ENCODE data around the gene PREP. TPM values are rescaled to one million over a fixed set of nuclear protein-coding genes. Genes with fewer than 3 reads are reported as not detected.
"Not testable (repeated sequence)": the region's sequence is repeated elsewhere in the genome, so short reads cannot be mapped to it uniquely, and the experiment has no call there.

The PREP gene
- total and polyA plus RNA-seq, 5 experiments from 2014 or later = 27.0 to 40.9 (median 29.4) TPM

DNA sequence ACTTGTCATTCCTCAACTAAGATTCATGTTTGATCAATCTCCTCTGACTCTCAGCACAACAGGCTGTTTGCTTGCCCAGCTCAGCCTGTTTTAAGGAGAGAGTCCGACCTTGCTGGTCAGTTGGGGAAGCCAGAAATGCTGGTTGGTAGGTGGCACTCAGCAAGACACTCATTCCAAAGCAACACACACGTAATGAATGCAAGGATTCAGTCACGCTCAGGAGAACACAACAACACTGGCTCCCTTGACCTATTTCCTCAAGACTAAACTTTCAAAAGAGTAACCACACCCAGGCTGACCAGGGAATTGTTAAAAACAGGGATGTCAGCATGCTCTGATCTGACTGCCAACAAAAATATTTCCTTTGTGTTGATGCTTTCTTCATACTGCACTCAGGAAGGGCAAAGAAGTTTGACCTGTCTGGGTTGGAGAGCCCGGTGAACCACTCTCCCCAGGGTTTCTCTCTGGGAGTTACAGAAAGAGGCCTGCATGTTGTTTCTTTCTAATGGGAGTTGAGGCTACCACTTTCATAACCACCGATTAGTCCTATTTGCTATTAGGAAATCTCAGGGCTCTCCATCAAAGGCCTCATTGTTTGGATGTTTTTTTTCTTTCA is 25.6 kb upstream of the PREP start:
- Mint-ChIP-seq H3K9me3 (no peaks in the 10 kb centered on the region), H3K27me3 (peaks cover 0 to 4% (median 1%) of the 10 kb centered on the region in 5 donors), H3K36me3 (no peaks in the 10 kb centered on the region), H3K4me1 (peaks cover 0 to 6% (median 2%) of the 10 kb centered on the region in 4 donors), H3K27ac (no peak overlapping the region), H3K4me3 (no peak overlapping the region)
- ATAC-seq (no peak), DNase-seq (no peak)
- POLR2A ChIA-PET = no interaction called here

- peak; percentile 64 to 77 for ATAC-seq
- no peak overlapping the region for H3K4me3 Mint-ChIP-seq
- POLR2A ChIA-PET = no interaction called here
- peak; percentile 27 to 72 (median 58) for DNase-seq
- H3K27ac Mint-ChIP-seq = peak overlapping the region in 1 of 10 donors; percentile 29
- H3K9me3 Mint-ChIP-seq = peaks cover 0 to 5% (median 0%) of the 10 kb centered on the region in 9 donors
- H3K36me3 Mint-ChIP-seq = no peaks in the 10 kb centered on the region
- peaks cover 0 to 2% (median 0%) of the 10 kb centered on the region in 5 donors for H3K27me3 Mint-ChIP-seq
- H3K4me1 Mint-ChIP-seq = peaks cover 0 to 6% (median under 1%) of the 10 kb centered on the region in 4 donors
These were observed 21.4 kb upstream of the PREP start for GRCh38 chr6:105424175-105424783.

DNA sequence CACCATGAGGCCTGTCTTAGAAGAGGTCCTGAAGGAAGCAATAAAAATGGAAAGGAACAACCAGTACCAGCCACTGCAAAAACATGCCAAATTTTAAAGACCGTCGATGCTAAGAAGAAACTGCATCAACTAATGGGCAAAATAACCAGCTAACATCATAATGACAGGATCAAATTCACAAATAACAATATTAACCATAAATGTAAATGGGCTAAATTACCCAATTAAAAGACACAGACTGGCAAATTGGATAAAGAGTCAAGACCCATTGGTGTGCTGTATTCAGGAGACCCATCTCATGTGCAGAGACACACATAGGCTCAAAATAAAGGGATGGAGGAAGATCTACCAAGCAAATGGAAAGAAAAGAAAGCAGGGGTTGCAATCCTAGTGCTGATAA is 14.1 kb upstream of the PREP start:
- H3K36me3 Mint-ChIP-seq = peaks cover 0 to 37% (median 11%) of the 10 kb centered on the region in 3 donors

DNA sequence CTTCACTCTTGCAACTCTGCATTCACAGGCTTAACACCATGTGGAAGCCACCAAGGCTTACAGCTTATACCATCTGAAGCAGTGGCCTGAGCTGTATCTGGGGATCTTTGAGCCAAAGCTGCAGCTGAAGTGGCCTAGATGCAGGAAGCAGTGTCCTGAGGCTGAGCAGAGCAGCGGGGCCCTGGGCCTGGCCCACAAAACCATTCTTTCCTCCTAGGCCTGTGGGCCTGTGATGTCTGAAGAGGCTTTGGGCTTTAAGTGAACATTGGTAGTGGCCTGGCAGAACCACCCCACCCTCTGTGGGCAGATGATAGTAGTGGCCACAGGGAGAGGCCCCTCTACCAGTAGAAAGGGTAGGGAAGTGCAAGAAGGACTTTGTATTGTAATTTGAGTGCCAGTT is 6.9 kb upstream of the PREP start:
- Mint-ChIP-seq H3K27me3 (peaks cover 10 to 76% (median 44%) of the 10 kb centered on the region in 5 donors), H3K4me3 (no peak overlapping the region), H3K9me3 (peaks cover 0 to 23% (median 8%) of the 10 kb centered on the region in 9 donors), H3K4me1 (no peaks in the 10 kb centered on the region), H3K36me3 (peaks cover 0 to 21% (median 2%) of the 10 kb centered on the region in 3 donors), H3K27ac (no peak overlapping the region)
- ATAC-seq = no peak
- no peak for DNase-seq
- POLR2A ChIA-PET = no interaction called here

More for the DNA sequence above, 14.1 kb upstream of the PREP start:
- H3K4me1 Mint-ChIP-seq, ATAC-seq, H3K27ac Mint-ChIP-seq, POLR2A ChIA-PET, DNase-seq, H3K4me3 Mint-ChIP-seq: not testable (repeated sequence)
- H3K9me3 Mint-ChIP-seq = peaks cover 0 to 61% (median 28%) of the 10 kb centered on the region in 9 donors
- peaks cover 8 to 58% (median 33%) of the 10 kb centered on the region in 5 donors for H3K27me3 Mint-ChIP-seq

- POLR2A ChIA-PET = interaction anchor here (0.6 to 0.8 kb wide), 4 partner anchors 27 to 1071 kb away, joined by 3 to 5 read pairs (median 3); no protein-coding TSS in a partner anchor
These were observed 568 bp downstream of the PREP start for GRCh38 chr6:105402090-105402938.

DNA sequence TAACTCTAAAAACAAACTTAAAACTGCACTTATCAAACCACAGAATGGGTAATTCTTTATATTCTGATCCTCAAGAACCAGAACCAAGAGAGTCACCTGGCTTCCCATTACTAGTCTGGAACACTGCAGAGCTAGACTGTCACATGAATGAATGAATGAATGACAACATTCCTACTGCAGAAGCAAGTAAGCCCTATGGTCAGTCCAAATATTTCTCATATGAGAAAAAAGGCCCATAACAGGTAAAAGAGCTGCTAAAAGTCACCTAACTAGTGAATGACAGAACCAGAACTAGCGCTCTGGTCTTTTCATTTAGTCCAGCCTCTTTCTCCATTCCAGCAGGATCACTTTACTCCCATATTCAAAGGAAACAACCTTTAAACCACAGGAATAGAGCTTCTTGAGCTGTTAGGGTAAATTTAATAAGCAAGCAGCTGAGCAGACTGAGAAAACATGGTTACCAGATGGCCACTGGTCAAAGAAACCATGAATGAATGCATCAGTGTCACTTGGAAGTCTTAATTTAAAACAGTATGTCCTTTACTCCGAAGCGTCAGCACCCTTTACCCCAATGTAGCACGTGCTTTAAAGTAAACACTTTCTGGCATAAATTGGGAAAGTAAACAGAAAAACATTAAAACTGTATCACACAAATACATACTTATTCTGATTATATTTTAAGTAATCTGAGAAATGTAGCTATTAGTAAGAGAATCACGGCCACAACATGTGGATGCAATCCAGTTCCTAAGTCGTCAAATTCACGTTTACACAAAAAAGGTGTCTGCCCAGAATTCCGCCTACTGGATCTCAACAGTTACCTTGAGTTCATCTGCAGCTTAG is 1.4 kb downstream of the PREP start:
- H3K27me3 Mint-ChIP-seq = peaks cover 0 to 3% (median under 1%) of the 10 kb centered on the region in 5 donors
- peaks cover 43 to 64% (median 59%) of the 10 kb centered on the region in 4 donors for H3K4me1 Mint-ChIP-seq
- peak overlapping the region; percentile 79 to 94 (median 92) for H3K4me3 Mint-ChIP-seq
- H3K9me3 Mint-ChIP-seq = no peaks in the 10 kb centered on the region
- POLR2A ChIA-PET = interaction anchor here (0.6 to 1.2 kb wide), 2 partner anchors 21 to 645 kb away, joined by 3 to 4 read pairs; no protein-coding TSS in a partner anchor
- ATAC-seq (no peak), DNase-seq (no peak)
- peaks cover 0 to 8% (median 0%) of the 10 kb centered on the region in 3 donors for H3K36me3 Mint-ChIP-seq
- peak overlapping the region in 6 of 10 donors; percentile 60 to 91 (median 78) for H3K27ac Mint-ChIP-seq

More at GRCh38 chr6:105402090-105402938, 568 bp downstream of the PREP start:
- Mint-ChIP-seq H3K27ac (peak overlapping the region; percentile 60 to 91 (median 80)), H3K27me3 (peaks cover 3 to 10% (median 4%) of the 10 kb centered on the region in 5 donors), H3K9me3 (no peaks in the 10 kb centered on the region), H3K4me3 (peak overlapping the region; percentile 79 to 94 (median 92)), H3K4me1 (peaks cover 43 to 62% (median 59%) of the 10 kb centered on the region in 4 donors), H3K36me3 (peaks cover 0 to 2% (median 0%) of the 10 kb centered on the region in 3 donors)
- peak; percentile 12 to 47 for ATAC-seq
- DNase-seq = peak in 7 of 10 donors; percentile 5 to 38 (median 27)

GRCh38 chr6:105400501-105400900 is 2.4 kb downstream of the PREP start:
- ATAC-seq (no peak), DNase-seq (no peak)
- POLR2A ChIA-PET = interaction anchor here (1.2 kb wide), 1 partner anchor 20 kb away, joined by 3 read pairs; no protein-coding TSS in a partner anchor
- peaks cover 43 to 71% (median 59%) of the 10 kb centered on the region in 4 donors for H3K4me1 Mint-ChIP-seq
- H3K9me3 Mint-ChIP-seq = no peaks in the 10 kb centered on the region
- H3K27me3 Mint-ChIP-seq = no peaks in the 10 kb centered on the region
- H3K27ac Mint-ChIP-seq = peak overlapping the region in 5 of 10 donors; percentile 20 to 63 (median 34)
- peaks cover 5 to 18% (median 7%) of the 10 kb centered on the region in 3 donors for H3K36me3 Mint-ChIP-seq
- H3K4me3 Mint-ChIP-seq = peak overlapping the region in 8 of 10 donors; percentile 1 to 94 (median 84)

DNA sequence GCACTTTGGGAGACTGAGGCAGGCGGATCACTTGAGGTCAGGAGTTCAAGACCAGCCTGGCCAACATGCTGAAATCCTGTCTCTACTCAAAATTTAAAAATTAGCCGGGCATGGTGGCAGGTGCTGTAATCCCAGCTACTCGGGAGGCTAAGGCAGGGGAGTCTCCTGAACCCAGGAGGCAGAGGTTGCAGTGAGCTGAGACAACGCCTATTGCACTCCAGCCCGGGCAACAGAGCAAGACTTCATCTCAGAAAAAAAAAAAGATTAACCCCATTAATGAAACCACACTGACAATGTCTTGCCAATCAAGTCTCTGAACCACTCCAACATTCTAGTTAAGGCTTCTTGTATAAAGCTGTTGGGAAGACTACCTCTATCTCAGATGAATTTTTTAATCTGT is 4.0 kb downstream of the PREP start:
- H3K9me3 Mint-ChIP-seq = no peaks in the 10 kb centered on the region
- POLR2A ChIA-PET = no interaction called here
- DNase-seq = no peak
- H3K4me1 Mint-ChIP-seq = peaks cover 43 to 66% (median 56%) of the 10 kb centered on the region in 4 donors
- peak overlapping the region in 6 of 10 donors; percentile 14 to 72 (median 55) for H3K27ac Mint-ChIP-seq
- H3K27me3 Mint-ChIP-seq = no peaks in the 10 kb centered on the region
- H3K4me3 Mint-ChIP-seq = peak overlapping the region in 7 of 10 donors; percentile 34 to 79 (median 63)
- no peak for ATAC-seq
- H3K36me3 Mint-ChIP-seq = peaks cover 5 to 29% (median 12%) of the 10 kb centered on the region in 3 donors

DNA sequence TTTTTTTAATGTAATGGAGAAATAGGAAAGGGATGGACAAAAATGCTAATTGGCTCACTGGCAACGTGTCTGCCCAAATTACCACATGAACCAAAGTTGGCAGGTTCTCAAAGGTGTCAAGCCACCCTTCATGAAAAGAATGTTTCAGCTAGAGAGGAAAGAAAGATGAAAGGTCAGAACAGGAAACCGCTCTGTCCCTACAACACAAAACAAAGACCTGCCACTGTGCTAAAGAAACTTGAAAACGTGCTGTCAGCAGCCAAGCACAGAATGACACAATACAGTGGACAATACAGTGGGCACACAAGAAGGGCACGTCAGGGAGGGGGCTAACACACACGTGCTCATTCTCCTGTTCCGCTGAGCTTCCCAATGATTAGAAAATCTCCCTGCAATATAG is 4.9 kb downstream of the PREP start:
- H3K9me3 Mint-ChIP-seq = no peaks in the 10 kb centered on the region
- H3K36me3 Mint-ChIP-seq = peaks cover 5 to 32% (median 12%) of the 10 kb centered on the region in 3 donors
- peak overlapping the region in 8 of 10 donors; percentile 13 to 76 (median 58) for H3K27ac Mint-ChIP-seq
- no peaks in the 10 kb centered on the region for H3K27me3 Mint-ChIP-seq
- peaks cover 39 to 60% (median 51%) of the 10 kb centered on the region in 4 donors for H3K4me1 Mint-ChIP-seq
- H3K4me3 Mint-ChIP-seq = peak overlapping the region; percentile 36 to 81 (median 64)
- ATAC-seq (no peak), DNase-seq (peak in 3 of 10 donors; percentile 10 to 31 (median 11))
- POLR2A ChIA-PET = no interaction called here

DNA sequence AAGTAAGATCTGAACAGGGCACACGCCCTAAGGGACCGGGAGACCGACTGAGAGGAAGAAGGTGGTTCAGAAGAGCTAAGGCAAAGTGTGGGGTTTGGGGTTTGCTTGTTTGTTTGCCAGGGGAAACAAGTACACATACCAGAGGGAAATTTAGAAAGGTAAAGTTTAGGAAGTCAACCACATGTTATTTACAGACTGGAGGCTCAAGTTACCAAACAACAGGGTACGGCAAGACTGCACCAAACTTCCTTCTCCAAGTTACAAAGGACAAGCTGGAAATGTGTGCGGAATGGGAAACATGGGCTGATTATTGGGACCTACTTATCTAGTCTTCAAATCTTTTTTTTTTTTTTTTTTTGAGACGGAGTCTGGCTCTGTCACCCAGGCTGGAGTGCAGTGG is 11.2 kb downstream of the PREP start:
- no peak overlapping the region for H3K4me3 Mint-ChIP-seq
- peaks cover 11 to 76% (median 28%) of the 10 kb centered on the region in 3 donors for H3K36me3 Mint-ChIP-seq
- ATAC-seq = no peak
- peaks cover 8 to 28% (median 16%) of the 10 kb centered on the region in 4 donors for H3K4me1 Mint-ChIP-seq
- DNase-seq = no peak
- no peaks in the 10 kb centered on the region for H3K9me3 Mint-ChIP-seq
- no peaks in the 10 kb centered on the region for H3K27me3 Mint-ChIP-seq
- POLR2A ChIA-PET = no interaction called here
- H3K27ac Mint-ChIP-seq = peak overlapping the region in 1 of 10 donors; percentile 66

GRCh38 chr6:105389543-105389942 is 13.3 kb downstream of the PREP start:
- Mint-ChIP-seq H3K4me1 (peaks cover 8 to 30% (median 21%) of the 10 kb centered on the region in 4 donors), H3K9me3 (no peaks in the 10 kb centered on the region), H3K4me3 (no peak overlapping the region), H3K27me3 (no peaks in the 10 kb centered on the region), H3K27ac (peak overlapping the region in 2 of 10 donors; percentile 13 to 22), H3K36me3 (peaks cover 10 to 73% (median 19%) of the 10 kb centered on the region in 3 donors)
- no peak for DNase-seq
- ATAC-seq = no peak
- POLR2A ChIA-PET = no interaction called here

All from naive thymus-derived CD8-positive, alpha-beta T cell (primary cell).